ENCODE measurements around the gene EPGN.

EPGN gene, protein sequence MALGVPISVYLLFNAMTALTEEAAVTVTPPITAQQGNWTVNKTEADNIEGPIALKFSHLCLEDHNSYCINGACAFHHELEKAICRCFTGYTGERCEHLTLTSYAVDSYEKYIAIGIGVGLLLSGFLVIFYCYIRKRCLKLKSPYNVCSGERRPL

DNA sequence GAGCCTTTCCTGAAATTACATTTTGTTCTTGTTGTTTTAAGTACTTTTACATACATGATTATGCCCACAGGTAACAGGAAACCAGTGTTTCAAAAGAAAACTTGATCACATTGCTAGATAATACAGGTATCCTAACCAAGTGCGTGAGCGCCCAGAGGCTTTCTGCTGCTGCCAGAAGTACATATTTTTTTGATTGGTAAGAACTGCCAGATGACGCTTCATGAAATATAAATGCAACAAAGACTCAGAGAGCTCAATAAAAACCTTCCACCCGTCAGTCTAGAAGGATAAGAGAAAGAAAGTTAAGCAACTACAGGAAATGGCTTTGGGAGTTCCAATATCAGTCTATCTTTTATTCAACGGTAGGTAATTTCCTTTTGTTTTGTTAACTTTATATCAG lies at the start of gene EPGN:
Gene EPGN, plus strand, starts transcription at position 256 of the 400 bp plus-strand sequence. Its CDS starts 64 bp downstream, at position 320.
- DNase-seq, result no peak

DNA sequence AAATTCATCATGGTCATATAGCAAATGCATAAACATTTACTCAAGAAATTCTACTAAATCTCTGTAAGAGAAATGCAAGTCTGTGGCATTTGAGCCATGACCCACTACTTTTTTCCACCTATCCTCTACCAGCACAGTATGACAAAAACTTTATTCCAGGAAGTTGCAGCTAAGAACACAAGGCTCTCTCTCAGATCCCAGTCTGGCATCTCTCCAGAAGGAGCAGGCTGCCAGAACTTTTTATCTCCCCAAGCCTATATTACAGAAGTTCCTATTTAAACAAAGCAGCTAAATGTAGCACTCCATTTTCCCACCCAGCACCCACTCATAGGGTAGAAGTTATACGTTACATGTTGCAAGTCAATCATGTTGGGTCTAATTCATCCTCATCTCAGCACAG lies 49.3 kb upstream of the EPGN start:
- no peak for DNase-seq

DNA sequence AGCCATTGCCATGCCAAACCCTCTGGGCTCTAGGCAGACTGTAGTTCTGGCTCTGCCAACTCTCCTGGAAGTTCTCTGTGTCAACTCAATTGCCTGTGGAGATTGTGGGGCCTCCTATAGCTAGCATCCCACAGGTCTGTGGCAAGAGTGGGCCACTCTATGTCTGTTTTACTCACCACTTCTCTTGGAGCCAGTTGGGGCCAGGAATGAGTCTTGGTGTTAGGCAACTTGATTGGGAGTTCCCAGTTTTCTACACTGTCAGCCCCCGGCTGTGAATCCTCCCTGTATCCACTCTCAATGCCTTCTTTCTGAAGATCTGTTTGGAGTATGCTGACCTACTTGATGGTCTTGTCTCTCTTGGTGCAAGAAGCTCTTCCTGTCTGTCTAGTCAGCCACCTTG lies 48.2 kb upstream of the EPGN start:
- DNase-seq, result no peak

DNA sequence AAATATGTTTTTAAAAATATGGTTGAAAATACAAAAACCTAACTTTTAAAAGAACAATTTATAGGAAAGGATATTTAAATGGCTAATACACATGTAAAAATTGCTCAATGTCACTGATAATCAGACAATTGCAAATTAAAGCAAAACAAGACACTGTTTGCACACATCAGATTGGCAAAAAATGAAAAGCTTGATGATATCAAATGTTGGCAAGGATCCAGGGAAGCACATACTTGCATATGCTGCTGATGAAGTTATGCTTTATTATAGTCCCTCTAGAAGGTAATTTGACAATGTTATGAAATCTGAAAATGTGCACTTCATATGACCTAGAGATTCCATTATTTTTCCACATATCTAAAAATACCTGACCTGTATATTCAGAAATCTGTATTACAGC lies 45.7 kb upstream of the EPGN start:
- DNase-seq, result no peak

DNA sequence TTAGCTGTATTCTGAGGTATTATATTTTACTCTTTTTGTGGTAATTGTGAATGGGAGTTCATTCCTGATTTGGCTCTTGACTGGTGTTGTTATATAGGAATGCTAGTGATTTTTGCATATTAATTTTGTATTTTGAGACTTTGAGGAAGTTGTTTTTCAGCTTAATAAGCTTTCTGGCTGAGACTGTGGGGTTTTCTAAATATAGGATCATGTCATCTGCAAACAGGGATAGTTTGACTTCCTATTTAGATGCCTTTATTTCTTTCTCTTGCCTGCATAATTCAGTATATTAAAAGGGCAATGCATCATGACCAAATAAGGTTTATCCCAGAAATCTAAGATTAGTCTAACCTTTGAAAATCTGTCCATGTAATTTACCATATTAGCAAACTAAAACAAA lies 44.7 kb upstream of the EPGN start:
- no peak for DNase-seq

DNA sequence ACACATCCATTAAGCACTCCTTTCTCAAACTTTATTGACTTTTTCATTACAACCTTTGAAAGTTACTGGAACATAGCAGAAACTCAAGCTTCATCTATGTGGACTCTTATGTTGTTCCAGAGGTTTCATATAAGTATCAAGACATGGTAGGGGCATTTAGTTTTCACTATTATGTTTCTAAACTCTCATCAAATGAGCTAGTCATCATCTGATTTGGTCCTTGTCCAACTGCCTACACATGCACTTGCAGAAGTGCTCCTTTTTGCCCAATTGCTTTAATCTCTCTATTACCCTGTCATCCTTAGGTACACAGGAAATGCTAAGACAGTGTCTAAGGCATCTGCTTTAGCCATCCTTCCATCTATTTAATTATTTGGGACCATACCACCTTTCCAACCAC lies 42.2 kb upstream of the EPGN start:
- no peak for DNase-seq

DNA sequence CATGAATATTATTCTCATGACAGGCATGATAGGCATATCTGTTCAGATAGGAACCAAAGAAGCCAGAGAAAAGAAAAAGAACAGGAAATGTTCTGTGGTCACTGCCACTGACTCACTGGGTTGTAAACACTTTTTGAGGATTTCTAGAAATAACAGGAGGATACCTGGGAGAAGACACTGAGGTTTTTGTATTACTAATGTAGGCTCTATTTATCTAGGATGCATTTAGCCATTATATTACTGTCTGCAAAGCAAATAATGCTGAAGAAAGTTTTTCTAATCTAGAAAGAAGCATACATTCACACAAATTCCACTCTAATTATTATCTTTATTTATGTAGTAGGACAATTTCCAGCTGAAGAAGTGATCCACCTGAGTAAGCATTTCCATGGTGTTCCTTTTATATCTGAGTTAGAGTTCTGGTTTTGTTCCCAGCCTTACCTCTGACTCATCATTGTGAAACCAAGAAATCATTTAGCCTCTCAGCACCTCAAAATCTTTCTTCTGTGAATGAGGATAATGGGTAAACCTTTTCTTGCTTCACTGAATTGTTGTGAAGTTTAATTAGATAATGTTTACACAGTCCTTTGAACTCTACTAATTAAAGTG lies 40.2 kb upstream of the EPGN start:
- DNase-seq, result peak; percentile 95

DNA sequence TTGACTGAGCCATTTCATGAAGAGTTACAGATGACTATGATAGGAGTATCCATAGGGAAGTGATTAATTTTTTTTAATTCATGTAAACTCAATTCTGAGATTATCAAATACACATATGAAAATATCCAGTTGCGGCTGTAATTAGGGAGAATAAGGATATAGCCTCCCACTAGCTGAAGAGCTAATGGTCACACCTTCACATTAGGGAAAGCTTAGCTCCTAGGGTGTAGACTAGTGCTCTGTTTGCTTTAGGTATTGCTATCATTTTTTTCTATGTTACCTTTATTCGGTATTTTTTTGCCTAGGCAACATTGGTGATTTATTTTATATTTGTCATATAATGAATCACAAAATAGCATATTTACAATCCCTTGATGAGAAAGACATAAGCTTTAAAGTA lies 39.6 kb upstream of the EPGN start:
- DNase-seq, result no peak

DNA sequence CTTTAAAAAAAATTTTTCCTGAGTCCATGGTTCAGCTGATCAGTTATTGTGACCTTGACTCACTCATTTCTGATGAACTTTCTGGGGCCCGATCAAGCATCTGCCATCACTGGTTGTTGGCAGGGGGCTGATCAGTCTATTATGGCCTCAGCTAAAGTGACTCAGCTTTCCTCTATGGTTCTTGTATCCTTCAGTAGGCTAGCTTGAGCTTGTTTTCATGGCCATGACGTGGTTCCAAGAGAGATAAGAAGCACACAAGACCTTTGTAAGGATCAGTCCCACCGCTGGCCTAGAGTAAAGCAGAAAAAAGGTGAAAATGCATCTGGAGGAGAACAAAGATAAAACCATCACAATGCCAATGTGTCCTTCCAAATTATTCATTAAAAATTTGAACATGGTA lies 29.8 kb upstream of the EPGN start:
- no peak for DNase-seq

DNA sequence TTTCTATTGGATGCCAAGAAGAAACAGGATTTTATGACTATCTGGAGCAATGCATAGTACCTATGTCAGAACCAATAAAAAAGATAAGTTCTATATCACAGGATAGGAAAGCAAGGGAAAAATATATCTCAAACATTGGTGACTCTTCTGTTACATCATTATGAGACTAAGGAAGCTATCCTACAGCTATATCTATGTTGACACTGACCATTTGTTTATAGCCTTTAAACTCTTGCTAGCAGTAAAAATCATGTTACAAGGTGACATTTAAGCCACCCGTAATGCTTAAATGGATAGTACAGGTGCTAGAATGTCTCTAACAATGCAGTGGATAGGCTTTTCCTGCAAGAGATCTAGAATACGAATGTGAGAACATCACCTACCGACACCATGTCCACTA lies 28.6 kb upstream of the EPGN start:
- DNase-seq, result no peak

DNA sequence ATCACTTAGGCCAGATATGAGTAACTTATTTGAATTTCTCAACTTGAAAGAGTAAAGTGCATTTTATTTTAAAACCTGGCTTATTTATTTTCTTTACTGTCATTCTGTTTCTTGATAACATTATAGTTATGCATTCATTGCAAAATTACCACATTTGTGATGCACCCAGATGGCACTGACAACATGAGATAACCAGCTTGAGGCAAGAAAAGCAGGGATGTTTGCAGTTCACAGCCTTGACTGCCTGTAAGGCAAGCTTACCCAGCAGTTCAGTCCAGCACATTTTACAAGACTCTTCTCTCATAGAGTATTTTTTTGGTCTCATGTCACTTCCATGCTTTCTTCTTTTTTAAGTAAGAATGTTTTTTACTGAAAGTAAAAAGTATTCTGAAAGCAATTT lies 25.3 kb upstream of the EPGN start:
- DNase-seq, result no peak

DNA sequence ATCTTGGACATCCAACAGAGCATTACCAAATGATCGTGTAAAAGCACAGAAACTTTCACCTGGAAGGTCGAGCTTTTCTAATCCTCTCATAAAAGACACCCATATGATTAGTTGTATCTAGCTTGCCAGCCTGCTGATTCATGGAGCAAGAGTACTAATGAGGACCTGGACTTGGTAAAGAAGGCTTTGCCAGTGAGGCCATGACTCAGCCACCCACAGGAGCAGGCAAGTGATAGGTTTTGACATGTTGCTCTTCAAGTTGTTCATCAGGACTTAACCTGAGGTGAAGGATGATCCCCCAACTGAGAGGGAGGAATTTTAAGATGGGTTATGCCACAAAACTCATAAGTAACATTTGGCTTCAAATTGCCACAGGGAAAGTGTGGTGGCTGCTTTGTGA lies 24.7 kb upstream of the EPGN start:
- peak; percentile 63 for DNase-seq

DNA sequence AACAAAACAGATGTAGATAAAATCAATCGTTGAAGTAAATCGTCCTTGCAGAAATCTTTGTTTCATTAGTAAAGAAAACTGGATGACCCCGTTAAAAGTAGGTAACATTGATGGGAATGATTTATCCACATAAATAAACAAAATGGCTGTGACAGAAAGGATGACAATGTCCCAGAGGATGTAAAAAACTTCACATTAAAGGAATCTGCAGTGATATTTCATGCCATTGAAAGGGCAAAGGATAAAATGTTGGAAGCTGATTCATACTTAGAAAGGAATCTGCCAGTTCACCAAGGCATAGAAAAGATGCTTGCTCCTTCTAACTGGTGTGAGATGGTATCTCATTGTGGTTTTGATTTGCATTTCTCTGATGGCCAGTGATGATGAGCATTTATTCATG lies 24.2 kb upstream of the EPGN start:
- DNase-seq, result peak; percentile 63

DNA sequence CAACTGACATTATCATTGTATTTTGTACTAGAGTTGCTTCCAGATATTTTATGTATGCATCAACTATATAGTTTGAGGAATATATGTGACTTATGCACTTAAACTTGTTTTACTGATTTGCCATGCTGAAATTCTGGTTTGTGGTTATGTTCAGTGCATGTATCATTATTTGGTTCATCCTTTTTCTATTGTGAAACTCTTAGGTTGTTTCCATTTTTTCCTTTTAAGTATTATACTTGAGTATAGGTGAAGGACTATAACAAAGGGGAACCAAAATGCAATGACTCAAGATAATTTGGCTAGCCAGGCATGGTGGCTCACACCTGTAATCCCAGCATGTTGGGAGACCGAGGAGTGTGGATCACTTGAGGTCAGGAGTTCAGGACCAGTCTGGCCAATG lies 21.1 kb upstream of the EPGN start:
- no peak for DNase-seq

DNA sequence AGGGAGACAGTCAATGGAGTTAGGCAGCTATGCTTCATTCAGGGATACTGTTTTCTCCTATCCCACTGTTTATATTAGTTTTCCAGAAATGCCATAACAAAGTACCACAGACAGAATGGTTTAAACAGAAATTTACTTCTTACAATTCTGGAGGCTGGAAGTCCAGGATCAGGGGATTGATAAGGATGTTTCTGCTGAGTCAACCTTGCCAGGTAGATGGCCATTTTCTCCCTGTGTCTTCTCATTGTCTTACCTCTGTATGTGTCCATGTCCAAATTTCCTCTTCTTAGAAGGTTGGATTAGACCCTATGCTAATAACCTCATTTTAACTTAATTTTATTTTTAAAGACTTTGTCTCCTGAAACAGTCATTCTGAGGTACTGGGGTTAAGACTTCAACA lies 20.5 kb upstream of the EPGN start:
- DNase-seq, result no peak

DNA sequence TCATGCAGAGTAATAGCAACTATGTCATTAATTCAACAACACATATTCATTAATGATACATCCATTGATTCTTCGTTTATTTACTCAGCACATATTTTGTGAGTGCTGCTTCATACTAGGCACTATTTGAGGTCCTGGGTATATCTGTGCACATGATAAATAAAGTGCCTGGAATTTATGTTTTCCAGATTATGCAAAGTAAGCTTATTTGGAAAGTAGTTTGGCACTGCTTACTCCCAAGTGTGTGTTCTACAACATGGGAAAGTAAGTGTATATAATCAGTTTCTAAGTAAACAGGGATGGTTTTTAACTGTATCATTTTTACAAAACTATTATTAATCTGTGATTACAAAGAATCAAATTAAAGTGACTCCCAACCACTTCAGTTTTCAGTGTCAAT lies 16.8 kb upstream of the EPGN start:
- DNase-seq, result no peak

DNA sequence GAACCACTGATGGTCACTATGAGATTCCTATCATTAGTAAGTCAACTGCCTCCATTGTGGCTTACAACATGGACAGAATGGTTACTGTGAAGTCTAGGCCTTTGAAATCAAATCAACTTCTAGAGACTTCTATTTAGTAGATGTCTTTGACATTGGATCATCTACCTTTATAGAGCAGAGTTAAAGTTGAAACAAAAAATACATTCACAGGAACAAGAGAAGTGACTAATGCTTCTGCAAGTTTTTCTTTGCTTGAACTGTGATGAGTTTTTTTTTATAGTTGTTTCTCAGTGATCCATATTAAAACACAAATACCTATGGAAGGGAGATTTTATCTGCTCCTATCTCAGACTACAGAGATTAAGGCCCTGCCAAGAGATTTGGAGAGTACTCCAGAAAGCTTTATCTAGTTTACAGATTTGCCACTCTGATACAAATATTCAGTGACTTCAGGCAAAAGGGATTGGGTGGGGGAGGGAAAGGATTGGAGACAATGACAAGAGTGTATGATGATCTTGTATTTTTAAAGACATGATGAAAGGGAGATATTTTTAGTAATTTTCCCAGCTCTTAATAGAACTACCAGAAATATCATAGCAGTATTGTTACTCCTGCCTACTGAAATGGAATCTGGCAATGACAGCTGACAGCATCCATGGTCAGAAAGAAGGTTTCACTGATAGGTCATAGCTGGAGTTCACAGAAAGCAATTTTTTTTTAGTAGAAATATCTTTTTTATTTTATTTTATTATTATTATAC lies 16.0 kb upstream of the EPGN start:
- DNase-seq, result peak; percentile 27

DNA sequence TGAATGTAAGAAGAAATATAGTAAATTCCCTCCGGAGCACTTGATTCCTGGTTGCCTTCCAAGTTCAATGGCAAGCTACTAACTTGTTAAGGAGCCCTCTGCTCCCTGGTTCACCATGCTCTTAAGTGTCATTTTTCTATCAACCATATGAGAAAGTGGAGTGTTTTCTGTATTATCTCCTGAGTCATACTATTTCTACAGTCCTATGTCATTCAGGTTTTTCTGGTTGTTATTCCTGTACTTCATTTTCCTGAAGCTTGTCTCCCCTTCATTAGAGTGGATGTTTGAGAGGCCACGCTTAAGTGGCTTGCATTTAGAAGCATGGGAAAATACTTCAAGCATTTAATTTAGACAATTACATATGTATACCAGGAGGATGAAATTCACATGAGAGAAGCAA lies 14.7 kb upstream of the EPGN start:
- DNase-seq, result peak; percentile 25

DNA sequence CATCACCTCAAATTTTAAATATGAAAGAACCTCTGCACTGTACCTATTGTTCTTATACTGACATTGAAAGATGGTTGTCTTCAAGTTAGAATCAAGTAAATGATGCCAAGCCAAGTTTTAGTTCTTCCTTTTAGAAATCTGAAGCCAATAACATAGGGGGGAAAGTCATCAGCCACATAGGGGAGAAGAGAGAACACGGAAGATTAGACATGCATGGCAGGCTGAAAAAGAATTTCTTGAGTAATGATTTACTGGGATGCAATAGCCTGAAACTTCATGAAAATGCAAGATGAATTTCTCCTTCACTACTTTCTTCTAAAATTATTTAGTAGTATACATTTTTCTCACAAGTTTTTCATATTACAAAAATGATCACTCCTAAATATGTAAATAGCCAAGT lies 13.6 kb upstream of the EPGN start:
- peak; percentile 6 for DNase-seq

DNA sequence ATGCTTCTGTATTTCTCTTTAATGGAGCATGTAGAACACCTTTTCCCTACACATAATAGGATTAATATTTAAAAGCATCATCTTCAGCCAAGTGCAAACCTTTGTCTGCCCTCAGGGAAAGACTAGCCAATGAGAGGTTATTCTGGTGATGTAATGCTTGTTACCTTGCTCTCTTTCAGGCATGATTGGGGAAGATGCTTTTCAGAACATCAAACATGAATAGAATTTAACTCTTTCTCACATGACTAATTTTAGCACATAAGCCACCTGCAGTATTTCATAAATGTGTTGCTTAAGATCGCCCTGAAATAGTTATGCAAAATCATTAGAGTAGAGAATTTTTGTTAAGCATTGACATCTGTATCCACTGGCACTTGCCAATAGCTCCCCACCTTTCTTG lies 10.7 kb upstream of the EPGN start:
- DNase-seq, result no peak

DNA sequence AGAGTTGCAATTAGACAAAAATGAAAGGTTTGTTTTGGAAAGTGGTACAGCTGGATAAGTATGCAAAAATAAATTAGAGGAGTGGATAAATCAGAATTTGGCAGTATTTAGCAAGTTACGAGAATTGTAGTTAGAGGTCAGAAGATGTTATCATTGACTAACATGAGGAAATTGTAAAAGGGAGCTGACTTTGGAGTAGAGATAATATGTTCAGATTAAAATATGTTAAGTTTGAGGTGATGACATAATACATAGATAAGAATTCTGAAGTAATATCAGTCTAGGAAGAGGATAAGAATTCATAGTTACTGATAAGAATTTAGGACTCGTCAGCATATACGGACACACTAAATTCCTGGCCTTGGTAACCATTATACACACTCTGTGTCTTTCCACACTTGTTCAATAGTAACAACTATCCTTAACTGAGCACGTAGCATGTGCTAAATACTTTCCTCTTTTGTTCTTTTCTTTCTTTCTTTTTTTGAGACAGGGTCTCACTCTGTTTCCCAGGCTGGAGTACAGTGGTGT lies 4.1 kb upstream of the EPGN start:
- DNase-seq, result no peak

DNA sequence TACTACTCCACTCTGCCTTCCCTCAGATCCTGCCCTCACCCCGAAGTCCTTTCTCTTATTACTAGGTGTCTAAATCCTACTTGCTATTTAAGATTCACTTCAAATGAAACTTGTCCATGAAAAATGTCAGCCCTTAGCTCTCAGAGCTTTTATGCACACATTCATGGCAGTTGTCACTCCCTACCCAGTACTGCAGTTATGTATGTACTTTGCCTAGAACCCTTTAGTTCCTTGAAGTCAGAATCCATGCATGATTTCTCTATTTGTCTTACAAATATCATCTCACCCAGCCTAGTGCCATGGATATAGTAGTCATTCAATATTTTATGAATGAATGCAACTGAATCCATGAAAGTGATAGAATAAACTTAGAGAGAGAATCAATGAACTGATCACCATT lies 3.3 kb upstream of the EPGN start:
- DNase-seq, result no peak

DNA sequence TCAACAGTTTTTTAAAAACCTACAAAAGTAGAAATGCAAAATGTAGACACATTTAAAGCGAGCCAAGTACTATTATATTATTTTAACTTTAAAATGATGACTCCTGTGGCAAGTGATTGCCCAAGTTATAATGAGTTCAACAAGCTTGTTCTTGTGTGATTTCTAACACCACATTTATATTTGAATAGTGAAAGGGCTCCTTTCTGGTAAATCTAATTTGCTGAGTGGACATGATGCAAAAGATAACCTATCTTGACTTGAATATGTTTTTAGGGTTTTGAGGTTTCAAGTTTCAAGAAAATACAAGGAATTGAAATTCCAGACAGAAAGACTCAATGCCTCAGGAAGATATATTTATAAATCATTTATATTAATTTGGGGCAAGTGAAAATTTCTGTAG lies 1.1 kb upstream of the EPGN start:
- no peak for DNase-seq

DNA sequence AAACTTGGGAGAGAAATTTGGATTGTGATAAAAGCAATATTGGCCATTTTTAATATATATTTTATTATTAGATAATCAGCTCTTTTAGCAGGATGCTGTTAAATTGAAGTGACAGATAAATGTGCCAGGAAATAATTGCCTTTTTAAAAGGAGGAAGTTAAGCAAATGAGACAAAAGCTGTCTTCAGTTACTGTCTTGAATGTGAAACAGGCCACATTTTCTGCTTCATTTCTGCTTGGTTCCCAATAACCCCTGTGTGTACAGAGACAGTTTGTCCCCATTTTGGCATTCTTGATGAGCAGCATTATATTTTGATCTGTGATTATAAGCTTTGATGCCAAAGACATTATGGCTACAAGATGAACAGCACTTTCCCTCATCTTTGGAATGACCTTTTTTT lies 953 bp downstream of the EPGN start:
- DNase-seq, result no peak

Data from kidney glomerular epithelial cell (primary cell).